ENCODE measurements around the gene UFSP1.
"Not testable (repeated sequence)": the region's sequence is repeated elsewhere in the genome, so short reads cannot be mapped to it uniquely, and the experiment has no call there.

Gene UFSP1

DNA sequence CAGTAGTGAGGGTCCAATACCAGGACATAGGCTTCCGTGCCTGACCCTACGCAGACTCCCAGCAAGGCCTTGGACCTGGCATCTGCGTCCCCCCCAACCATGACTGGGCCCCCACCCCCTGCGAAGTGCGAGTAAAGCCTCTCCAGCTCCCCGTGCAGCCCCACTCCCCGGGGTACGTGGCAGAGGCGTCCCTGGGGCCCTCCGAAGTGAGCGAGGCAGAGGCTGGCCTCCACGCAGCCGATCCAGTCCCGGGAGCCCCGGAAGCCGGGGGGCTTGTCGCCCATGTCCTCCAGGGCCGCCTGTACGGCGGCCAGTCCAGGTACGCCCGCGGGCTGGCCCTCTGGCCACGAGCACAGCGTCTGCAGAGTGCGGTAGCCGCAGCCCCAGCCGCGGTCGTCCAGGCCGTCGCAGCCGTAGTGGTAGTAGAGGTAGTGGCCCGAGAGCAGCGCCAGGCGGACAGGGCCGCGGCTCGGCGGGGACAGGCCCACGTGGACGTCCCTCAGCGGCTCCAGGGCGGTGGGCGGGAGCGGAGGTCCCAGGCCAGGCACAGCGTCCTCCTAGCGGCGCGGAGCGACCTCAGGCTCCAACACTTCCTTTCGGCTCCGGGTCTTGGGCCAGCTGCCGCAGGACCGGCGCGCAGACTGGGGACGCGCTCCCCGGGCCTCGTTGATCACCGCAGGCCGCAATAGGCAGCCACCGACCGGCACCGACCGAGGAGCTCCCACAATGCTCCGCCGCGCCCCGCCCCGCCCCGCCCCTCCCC lies at the start of gene UFSP1:
Gene UFSP1, minus strand, starts transcription at position 728 of the 763 bp plus-strand sequence. Its CDS starts 444 bp downstream, at position 284.
- DNase-seq (ENCODE audit: extremely low read depth in 1 of 2, low read depth in 1 of 2), result no peak

DNA sequence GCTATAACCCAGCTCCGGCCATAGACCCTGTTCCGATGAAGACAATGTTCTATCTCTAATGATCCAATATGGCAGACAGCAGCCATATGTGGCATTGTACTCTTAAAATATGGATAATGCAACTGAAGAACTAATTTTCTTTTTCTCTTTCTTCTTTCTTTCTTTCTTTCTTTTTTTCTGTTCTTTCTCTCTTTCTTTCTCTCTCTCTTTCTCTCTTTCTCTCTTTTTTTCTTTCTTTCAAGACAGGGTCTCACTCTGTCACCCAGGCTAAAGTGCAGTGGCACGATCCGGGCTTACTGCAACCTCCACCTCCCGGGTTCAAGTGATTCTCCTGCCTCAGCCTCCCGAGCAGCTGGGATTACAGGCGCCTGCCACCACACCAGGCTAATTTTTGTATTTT lies 46.7 kb upstream of the UFSP1 start:
- DNase-seq (ENCODE audit: extremely low read depth in 1 of 2, low read depth in 1 of 2), result not testable (repeated sequence)

DNA sequence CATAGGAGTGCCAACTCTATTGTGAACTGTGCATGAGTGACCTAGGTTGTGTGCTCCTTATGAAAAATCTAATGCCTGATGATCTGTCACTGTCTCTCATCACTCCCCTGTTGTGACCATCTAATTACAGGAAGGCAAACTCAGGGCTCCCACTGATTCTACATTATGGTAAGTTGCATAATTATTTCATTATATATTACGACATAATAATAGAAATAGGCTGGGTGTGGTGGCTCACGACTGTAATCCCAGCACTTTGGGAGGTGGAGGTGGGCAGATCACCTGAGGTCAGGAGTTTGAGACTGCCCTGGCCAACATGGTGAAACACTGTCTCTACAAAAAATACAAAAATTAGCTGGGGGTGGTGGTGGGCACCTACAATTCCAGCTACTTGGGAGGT lies 45.9 kb upstream of the UFSP1 start:
- DNase-seq (ENCODE audit: extremely low read depth in 1 of 2, low read depth in 1 of 2), result not testable (repeated sequence)

DNA sequence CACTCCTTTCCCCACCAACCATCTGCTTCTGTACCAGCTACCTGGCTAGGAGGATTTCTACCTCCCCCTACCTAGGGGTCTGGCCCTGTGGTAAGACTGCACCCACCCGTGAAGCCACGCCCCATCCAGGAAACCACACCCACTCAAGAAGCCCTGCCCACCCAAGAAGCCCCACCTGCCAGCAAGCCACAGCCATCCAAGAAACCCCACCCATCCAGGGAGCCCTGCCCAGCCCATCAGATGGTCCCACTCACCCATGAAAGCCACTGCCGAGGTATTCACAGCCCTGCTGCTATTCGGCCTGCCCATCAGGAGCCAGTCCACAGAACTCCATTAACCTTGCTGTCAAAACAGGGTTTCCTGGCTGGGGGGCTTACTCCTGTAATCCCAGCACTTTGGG lies 44.2 kb upstream of the UFSP1 start:
- DNase-seq (ENCODE audit: extremely low read depth in 1 of 2, low read depth in 1 of 2), result no peak

DNA sequence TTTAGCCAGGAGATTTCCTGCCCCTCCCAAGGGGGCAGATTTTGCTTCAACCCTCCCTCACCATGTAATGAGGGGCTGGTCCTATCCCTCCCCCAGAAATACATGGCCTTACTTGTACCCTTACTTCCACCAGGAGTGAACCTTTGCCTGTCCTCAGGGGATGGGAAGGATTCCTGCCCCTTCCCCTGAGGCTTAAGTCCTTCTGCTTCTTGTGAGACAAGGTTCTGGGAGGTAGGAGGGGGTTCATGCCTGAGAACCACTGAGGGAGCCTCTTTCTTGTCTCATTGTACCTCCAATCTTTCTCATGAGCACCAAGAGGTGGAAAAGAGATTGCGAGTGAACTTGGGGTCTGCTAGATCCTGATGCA lies 40.3 kb upstream of the UFSP1 start:
- DNase-seq (ENCODE audit: extremely low read depth in 1 of 2, low read depth in 1 of 2), result no peak

DNA sequence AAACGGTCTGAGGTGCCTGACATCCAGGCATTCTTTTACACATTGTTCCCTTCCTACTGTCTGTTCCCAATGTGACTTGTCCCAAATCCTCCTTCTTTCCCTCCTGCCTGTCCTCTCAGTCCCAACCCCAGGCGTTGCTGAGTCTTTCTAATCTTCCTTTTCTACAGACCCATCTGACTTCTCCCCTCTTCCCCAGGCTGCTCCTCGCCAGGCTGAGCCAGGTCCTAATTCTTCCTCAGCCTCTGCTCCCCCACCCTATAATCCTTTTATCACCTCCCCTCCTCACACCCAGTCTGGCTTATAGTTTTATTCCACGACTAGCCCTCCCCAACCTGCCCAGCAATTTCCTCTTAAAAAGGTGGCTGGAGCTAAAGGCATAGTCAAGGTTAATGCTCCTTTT lies 34.1 kb upstream of the UFSP1 start:
- not testable (repeated sequence) for DNase-seq (ENCODE audit: extremely low read depth in 1 of 2, low read depth in 1 of 2)

DNA sequence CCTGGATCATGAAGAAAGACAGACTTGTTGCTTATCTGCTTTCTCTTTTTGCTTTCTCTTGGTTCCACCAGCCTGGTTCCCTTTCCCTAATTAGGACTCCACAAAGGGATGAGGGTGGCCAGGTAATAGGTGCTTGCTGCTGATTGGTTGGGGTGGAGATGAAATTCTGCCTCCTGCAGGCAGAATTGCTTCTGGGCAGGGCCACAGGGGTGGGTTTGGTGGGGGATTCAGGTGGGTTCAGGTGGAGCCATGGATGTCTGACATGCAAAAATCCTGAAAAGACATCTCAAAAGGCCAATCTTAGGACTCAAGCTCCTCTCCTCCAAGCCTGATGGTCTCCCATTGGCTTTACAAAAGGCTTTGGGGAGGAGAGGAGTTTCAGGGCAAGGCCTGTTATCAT lies 31.5 kb upstream of the UFSP1 start:
- no peak for DNase-seq (ENCODE audit: extremely low read depth in 1 of 2, low read depth in 1 of 2)

DNA sequence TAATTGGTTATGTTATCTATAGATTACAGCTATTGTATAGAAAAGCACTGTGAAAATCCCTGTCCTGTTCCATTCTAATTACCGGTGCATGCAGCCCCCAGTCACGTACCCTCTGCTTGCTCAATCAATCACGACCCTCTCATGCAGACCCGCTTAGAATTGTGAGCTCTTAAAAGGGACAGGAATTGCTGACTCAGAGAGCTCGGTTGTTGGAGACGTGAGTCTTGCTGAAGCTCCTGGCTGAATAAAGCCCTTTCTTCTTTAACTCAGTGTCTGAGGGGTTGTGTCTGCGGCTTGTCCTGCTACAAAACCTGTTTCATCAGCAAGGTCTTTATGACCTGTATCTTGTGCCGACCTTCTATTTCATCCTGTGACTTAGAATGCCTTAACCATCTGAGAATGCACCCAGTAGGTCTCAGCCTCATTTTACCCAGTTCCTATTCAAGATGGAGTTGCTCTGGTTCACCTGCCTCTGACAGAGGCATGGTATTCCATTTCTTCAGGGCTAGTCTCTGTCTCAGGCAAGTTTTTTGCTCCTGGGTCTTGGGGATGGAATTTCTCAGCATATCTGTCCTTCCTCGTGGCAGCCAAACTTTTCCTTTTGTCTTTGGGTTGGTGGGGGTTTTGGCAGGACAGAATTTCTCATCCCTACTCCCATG lies 30.4 kb upstream of the UFSP1 start:
- DNase-seq (ENCODE audit: extremely low read depth in 1 of 2, low read depth in 1 of 2), result not testable (repeated sequence)

DNA sequence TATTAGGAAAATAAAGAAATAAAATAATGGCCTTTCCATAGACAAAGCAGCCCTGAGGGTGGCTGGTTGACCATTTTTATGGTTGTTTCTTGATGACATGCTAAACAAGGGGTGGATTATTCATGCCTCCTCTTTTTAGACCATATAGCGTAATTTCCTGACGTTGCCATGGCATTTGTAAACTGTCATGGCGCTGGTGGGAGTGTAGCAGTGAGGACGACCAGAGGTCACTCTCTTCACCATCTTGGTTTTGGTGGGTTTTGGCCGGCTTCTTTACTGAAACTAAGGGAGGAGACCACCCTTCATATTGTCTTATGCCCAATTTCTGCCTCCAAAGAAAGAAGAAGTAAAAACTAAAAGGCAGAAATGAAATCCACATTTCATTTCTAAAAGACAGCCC lies 29.8 kb upstream of the UFSP1 start:
- not testable (repeated sequence) for DNase-seq (ENCODE audit: extremely low read depth in 1 of 2, low read depth in 1 of 2)

DNA sequence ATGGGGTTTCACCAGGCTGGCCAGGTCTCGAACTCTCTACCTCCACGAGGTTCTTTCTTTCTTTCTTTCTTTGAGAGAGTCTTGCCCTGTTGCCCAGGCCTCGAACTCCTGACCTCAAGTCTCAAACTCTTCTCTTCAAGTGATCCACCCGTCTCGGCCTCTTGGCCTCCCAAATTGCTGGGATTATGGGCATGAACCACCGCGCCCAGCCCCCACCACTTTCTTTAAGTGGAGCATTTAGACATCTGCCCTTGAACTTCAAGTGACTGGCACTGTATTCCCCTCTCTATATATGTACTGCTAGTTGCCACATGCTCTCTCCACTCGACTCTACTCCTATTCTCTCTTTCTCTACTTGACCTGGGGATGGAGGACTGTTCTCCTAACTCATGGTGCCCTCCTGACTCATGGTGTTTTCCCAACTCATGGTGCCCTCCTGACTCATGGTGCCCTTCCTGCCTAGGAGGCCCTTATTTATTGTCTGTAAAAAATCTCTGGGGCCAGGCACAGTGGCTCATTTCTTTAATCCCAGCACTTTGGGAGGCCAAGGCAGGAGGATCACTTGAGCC lies 25.4 kb upstream of the UFSP1 start:
- DNase-seq (ENCODE audit: extremely low read depth in 1 of 2, low read depth in 1 of 2), result no peak

DNA sequence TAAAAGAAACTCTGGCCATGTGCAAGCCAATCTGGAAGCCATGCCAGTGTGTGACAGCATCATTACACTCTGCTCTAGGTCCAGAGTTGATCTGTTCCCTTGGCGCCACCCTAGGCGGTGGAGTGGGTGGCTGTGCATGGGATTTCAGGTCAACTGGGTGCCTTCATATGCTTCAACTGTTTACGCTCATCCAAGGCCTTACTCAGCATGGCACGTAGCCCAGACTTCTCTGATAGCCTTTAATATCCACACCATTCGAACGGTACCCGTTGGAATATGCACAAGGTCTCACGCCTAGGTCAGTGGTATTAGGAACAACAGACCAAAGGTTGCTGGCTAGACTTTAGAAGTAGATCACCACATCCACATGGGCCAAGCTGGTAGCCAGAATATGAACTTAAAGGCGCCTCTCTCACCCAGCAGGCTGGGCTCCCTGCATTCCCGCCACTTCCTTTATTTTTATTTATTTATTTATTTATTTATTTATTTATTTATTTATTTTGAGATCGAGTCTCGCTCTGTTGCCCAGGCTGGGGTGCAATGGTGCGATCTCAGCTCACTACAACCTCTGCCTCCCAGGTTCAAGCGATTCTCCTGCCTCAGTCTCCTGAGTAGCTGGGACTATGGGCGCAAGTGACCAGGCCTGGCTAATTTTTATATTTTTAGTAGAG lies 24.8 kb upstream of the UFSP1 start:
- no peak for DNase-seq (ENCODE audit: extremely low read depth in 1 of 2, low read depth in 1 of 2)

DNA sequence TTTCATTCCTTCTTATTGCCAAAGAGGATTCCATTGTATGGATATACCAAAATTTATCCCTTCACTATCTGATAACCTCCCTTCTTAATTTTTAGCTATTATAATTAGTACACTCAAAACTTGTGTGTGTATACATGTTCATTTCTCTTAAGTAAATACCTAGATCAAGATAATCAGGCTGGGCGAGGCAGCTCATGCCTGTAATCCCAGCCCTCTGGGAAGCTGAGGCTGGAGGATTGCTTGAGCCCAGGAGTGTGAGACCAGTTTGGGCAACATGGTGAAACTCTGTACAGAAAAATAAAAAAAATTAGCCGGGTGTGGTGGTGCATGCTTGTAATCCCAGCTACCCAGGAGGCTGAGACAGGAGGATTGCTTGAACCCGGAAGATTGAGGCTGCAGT lies 22.0 kb upstream of the UFSP1 start:
- no peak for DNase-seq (ENCODE audit: extremely low read depth in 1 of 2, low read depth in 1 of 2)

DNA sequence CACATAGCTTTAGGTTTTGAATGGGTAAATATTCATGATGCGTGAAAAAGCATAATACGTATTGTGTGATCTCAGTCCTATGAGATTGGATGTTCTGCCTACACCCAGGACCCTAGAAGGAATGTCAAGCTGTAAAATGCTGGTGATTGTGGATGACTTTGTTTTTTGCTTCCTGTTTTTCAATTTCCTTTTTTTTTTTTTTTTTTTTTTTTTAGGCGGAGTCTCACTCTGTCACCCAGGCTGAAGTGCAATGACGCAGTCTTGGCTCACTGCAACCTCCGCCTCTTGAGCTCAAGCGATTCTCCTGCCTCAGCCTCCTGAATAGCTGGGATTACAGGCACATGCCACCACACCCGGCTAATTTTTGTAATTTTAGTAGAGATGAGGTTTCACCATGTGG lies 20.9 kb upstream of the UFSP1 start:
- not testable (repeated sequence) for DNase-seq (ENCODE audit: extremely low read depth in 1 of 2, low read depth in 1 of 2)

DNA sequence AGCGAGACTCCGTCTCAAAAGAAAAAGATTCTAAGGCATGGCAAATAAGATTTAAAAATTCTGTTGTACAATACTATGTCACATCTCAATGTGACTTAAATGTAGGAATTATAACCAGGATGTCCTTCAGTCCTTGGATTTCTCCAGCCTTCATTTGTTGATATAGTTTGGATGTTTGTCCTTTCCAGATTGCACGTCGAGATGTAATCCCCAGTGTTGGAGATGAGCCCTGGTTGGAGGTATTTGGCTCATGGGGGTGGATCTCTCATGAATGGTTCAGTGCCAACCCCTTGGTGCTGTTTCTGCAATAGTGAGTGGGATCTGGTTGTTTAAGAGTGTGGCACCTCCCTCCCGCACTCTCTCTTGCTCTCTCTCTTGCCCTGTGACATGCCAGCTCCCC lies 19.0 kb upstream of the UFSP1 start:
- no peak for DNase-seq (ENCODE audit: extremely low read depth in 1 of 2, low read depth in 1 of 2)

DNA sequence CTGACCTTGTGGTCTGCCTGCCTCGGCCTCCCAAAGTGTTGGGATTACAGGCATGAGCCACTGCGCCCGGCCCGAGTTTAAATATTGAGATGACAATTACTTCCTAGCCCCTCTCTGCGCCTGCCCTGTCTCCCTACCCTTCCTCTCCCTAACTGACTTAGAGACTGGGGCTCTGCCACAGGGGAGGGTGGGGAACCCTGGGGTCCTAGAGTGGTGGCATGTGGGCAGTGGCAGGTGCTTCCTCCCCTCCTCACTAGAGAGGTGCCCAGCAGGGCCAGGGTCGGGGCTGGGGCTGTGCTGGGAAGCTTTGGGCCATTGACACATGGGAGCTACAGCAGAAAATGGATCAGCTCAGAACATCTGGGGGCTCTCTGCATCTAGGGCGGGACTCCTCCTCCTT lies 13.1 kb upstream of the UFSP1 start:
- DNase-seq (ENCODE audit: extremely low read depth in 1 of 2, low read depth in 1 of 2), result no peak

DNA sequence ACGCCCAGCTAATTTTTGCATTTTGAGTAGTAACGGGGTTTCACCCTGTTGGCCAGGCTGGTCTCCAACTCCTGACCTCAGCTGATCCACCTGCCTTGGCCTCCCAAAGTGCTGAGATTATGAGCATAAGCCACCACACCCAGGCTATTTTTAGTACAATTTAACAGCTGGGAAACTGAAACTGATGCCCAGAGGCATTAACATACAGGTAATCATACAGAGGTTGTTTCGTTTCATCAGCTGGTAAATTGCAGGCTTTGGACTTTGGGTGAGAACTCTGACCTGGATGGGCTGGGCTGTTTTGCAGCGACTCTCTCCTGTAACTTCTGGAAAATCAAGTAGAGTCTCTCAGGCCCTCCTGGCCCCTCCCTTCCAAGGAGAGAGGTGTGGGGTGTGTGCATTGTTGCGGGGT lies 12.4 kb upstream of the UFSP1 start:
- DNase-seq (ENCODE audit: extremely low read depth in 1 of 2, low read depth in 1 of 2), result no peak

DNA sequence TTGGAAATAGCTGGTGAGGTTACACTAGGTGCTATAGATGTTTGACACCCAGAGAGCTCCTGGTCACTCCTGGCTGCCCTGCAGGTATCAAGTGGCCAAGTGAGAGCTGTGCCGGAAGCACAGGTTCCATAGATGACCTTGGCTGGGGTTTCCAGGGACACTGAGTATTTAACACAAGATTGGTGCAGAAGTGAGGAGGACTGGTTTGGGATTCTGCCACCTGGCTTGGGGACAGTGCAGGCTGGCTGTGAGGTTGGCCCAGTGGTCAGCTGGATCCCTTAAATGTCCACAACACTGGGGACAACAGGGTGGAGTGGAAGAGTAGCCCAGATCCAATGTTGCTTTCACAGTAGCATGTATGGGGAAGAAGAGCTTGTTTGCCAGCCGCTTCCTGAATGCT lies 11.5 kb upstream of the UFSP1 start:
- no peak for DNase-seq (ENCODE audit: extremely low read depth in 1 of 2, low read depth in 1 of 2)

DNA sequence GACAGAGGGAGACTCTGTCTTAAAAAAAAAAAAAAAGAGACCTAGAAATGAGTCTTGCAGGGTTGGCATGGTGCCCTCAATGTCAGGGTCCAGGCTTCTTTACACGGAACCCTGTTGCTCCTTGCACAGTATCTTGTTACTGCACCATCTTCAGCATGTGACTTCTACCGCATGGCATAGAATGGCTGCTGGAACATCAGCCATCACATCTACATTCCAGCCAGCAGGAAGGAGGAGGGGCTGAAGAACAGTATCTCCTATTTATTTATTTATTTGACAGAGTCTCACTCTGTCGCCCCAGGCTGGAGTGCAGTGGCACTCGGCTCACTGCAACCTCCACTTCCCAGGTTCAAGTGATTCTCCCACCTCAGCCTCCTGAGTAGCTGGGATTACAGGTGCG lies 9.9 kb upstream of the UFSP1 start:
- no peak for DNase-seq (ENCODE audit: extremely low read depth in 1 of 2, low read depth in 1 of 2)

DNA sequence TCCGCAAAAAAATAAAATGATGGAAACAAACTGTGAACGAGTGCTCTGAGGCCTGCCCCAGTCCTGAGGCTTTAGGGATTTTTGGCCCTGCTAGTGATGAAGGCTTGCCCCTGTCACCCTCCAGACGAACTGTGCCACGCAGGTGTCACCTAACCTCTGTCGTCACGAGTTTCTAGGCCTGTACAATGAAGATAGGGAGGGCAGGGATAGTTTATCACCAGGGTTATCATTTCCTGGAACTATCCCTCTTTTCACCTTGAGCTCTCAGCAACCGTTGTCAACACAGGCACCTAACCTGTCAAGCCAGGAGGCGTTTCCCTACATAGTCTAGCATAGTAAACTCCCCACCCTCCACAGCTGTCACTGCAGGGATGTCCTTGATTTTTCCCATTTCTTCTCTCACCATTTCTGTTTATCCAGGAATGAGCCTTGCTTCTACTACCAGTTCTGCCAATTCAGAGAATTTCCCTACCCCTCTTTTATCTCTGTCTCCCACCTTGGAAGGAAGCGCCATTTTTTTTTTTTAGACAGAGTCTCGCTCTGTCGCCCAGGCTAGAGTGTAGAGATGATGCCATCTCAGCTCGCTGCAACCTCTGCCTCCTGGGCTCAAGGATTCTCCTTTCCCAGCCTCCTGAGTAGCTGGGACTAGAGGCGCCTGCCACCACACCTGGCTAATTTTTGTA lies 8.4 kb upstream of the UFSP1 start:
- DNase-seq (ENCODE audit: extremely low read depth in 1 of 2, low read depth in 1 of 2), result no peak

DNA sequence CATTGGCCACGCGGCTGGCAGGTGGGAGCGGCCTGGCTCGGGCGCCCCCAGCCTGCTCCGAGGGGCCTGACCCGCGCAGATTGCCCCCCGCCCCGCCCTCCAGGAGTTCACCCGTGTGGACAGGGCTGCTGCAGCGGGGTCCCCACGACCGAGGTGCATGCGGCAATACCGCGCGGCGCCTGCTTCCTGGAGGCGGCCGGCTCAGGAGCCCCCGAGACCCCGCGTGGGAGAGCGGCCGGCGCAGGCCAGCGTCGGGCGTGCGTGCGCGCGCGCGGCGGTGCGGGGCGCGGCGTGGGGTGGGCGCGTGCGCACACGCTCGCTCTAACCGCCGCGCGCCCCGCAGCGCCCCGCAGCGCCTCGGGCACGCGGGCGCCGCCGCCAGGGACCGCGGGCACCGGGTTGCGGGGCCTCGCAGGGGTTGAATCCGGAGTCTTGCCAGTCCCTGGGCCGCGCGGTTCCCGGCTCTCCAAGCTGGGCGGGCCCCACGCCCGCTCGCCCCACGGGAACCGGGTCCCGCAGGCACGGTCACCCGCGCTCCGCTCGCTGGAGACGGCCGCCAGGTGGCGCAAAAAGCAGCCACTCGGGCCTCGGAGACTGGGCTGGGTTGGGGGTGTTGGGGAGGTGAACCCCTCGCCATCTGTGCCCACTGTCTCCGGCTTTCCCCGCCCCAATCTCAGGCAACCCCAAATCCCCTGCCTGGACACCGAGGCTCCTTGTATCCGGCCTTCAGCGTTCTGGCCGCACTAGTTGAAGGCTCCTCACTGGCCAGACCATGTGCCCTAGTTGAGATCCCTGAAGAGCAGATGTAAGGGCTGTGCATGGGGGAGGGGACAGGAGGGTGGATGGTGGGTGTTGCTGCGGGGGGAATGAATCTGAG lies 7.5 kb upstream of the UFSP1 start:
- DNase-seq (ENCODE audit: extremely low read depth in 1 of 2, low read depth in 1 of 2), result peak in 1 of 2 donors; percentile 56

All from activated CD8-positive, alpha-beta memory T cell treated with anti-CD3 and anti-CD28 coated beads for 1 hour (primary cell).